Dermis lymphatic vessel endothelial cell (primary cell): ENCODE data around the gene ITM2C. TPM values are rescaled to one million over a fixed set of nuclear protein-coding genes. Genes with fewer than 3 reads are reported as not detected.

Experiments
- total RNA-seq: library from RNA; depleted of rRNA; stranded (reverse); fragments of >200 nt; gene quantifications from 2 replicates; pipeline ENCODE4 v1.2.1, GENCODE V29; 2014

Gene ITM2C
- total RNA-seq = 37.5 and 89.8 TPM in 2 replicates

GRCh38 chr2:230864605-230865306, at the start of gene ITM2C:
Gene ITM2C, plus strand, starts transcription at chr2:230864942. Its CDS starts 84 bp downstream, at chr2:230865026.

GRCh38 chr2:230924470-230925341, 60.0 kb downstream of the ITM2C start, which contains the start of gene GPR55:
Gene GPR55, minus strand, starts transcription at chr2:230925242. Its CDS starts 14,280 bp downstream, at chr2:230910962.

Other genes with a start within 250 kb of the ITM2C start
- gene CAB39, start 152.1 kb upstream of the ITM2C start, total RNA-seq = 55.6 and 72.2 TPM in 2 replicates
- gene GPR55, start 60.3 kb downstream of the ITM2C start, total RNA-seq = not detected in 2 replicates
- gene SPATA3, start 131.2 kb downstream of the ITM2C start, total RNA-seq = not detected in 2 replicates
- under 0.01 and 7.6 TPM in 2 replicates for gene C2orf72, start 172.6 kb downstream of the ITM2C start, total RNA-seq
- 117 and 120 TPM in 2 replicates for gene PSMD1, start 191.9 kb downstream of the ITM2C start, total RNA-seq